IMR-90 (cell line): Measurements from ENCODE around the gene SLC7A6.

Experiments used
- BHLHE40 ChIP-seq: fragments of 150-350 bp; IDR thresholded peaks from 2 replicates; pipeline ENCODE4 v1.6.1; 2016; ENCODE audit warnings: mild to moderate bottlenecking, low read depth, low read length
- CHD1 ChIP-seq: IDR thresholded peaks from 2 replicates; pipeline ENCODE4 v1.6.1; 2012; ENCODE audit warnings: low read depth, low read length, improper control_type of control experiment
- MAFK ChIP-seq: IDR thresholded peaks from 2 replicates; pipeline ENCODE4 v1.6.1; 2012; ENCODE audit warnings: low read depth, low read length, improper control_type of control experiment
- MAZ ChIP-seq: IDR thresholded peaks from 2 replicates; pipeline ENCODE4 v1.6.1; 2012; ENCODE audit warnings: low read depth, mild to moderate bottlenecking, low read length, improper control_type of control experiment, moderate library complexity, borderline replicate concordance
- MXI1 ChIP-seq: IDR thresholded peaks from 2 replicates; pipeline ENCODE4 v1.6.1; 2012; ENCODE audit warnings: low read depth, mild to moderate bottlenecking, low read length, moderate library complexity, borderline replicate concordance
- POLR2A ChIP-seq: IDR thresholded peaks from 2 replicates; pipeline ENCODE4 v1.6.1; 2012; ENCODE audit warnings: mild to moderate bottlenecking, low read depth, low read length
- RAD21 ChIP-seq: IDR thresholded peaks from 2 replicates; pipeline ENCODE4 v1.6.1; 2012; ENCODE audit warnings: low read length, improper control_type of control experiment
- RCOR1 ChIP-seq: IDR thresholded peaks from 2 replicates; pipeline ENCODE4 v1.6.1; 2012; ENCODE audit warnings: mild to moderate bottlenecking, low read length, improper control_type of control experiment; ENCODE audit not compliant: insufficient replicate concordance
- RFX5 ChIP-seq: IDR thresholded peaks from 2 replicates; pipeline ENCODE4 v1.8.0; 2012; ENCODE audit warnings: low read depth, mild to moderate bottlenecking, low read length, moderate library complexity
- SMC3 ChIP-seq: fragments of 150-350 bp; IDR thresholded peaks from 2 replicates; pipeline ENCODE4 v1.6.1; 2016; ENCODE audit warnings: low read depth, mild to moderate bottlenecking, antibody characterized with exemption, low read length, moderate library complexity
- TF ChIP-seq, protein P1 (sequence below): conservative IDR thresholded peaks from 2 replicates; pipeline ENCODE4 v1.5.1; 2012; ENCODE audit warnings: mild to moderate bottlenecking, low read depth, low read length, improper control_type of control experiment

DNA sequence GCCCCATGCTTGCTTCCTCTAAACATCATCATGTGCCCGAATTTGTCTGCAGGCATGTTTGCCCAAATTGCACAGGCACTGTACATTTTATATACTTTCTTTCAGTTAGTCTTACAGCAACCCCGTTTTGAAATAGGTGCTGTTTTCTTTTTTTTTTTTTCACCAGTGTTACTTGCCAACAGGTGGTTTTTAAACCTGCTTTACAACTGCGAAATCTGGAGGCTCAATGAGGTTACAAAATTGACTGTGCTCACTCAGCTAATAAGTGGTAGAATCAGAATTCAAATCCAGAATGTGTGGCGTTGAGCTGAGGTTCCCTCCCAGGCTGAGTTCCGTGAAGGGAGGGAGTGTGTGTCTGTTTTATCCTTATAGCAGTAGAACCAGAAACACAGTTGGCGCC, 13.4 kb upstream of the SLC7A6 start:
- TF ChIP-seq, protein P1, sequence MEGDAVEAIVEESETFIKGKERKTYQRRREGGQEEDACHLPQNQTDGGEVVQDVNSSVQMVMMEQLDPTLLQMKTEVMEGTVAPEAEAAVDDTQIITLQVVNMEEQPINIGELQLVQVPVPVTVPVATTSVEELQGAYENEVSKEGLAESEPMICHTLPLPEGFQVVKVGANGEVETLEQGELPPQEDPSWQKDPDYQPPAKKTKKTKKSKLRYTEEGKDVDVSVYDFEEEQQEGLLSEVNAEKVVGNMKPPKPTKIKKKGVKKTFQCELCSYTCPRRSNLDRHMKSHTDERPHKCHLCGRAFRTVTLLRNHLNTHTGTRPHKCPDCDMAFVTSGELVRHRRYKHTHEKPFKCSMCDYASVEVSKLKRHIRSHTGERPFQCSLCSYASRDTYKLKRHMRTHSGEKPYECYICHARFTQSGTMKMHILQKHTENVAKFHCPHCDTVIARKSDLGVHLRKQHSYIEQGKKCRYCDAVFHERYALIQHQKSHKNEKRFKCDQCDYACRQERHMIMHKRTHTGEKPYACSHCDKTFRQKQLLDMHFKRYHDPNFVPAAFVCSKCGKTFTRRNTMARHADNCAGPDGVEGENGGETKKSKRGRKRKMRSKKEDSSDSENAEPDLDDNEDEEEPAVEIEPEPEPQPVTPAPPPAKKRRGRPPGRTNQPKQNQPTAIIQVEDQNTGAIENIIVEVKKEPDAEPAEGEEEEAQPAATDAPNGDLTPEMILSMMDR, result no peak
- TF ChIP-seq MAZ (no peak), POLR2A (no peak), RFX5 (no peak), SMC3 (no peak), RCOR1 (no peak), MAFK (no peak), MXI1 (no peak), BHLHE40 (no peak), RAD21 (no peak), CHD1 (no peak)
